Kidney (tissue), 14 donors: Measurements from ENCODE around the gene ESRRA. TPM values are rescaled to one million over a fixed set of nuclear protein-coding genes. Genes with fewer than 3 reads are reported as not detected.

Source experiments
- DNase-seq, 5 donors: peaks; one replicate each; pipeline ENCODE4 v3.0.0-alpha.2; 2013 to 2020
- FAIRE-seq: peaks from 2 replicates; lab custom pipeline; 2012; peaks lifted over from hg19 to GRCh38; lab: Jason Lieb, UNC
- H3K27ac ChIP-seq, 2 donors: one replicate each; pipeline ENCODE4 v1.7.0; 2013; ENCODE audit warnings: low read depth in 2 of 2, low read length in 2 of 2, inconsistent platforms in 1 of 2
- H3K27me3 ChIP-seq: one replicate; pipeline ENCODE4 v1.7.1; 2013; ENCODE audit warnings: low read length, inconsistent platforms; ENCODE audit not compliant: control insufficient read depth, insufficient read depth
- H3K36me3 ChIP-seq, 3 donors: one replicate each; pipeline versions ENCODE4 v1.7.0 to v1.7.1; 2013; ENCODE audit warnings: low read length in 3 of 3, control low read depth in 1 of 3, inconsistent platforms in 1 of 3; ENCODE audit not compliant: insufficient read depth in 3 of 3, control insufficient read depth in 2 of 3
- H3K4me1 ChIP-seq, 3 donors: one replicate each; pipeline versions ENCODE4 v1.7.0 to v1.7.1; 2013; ENCODE audit warnings: low read length in 3 of 3, inconsistent platforms in 1 of 3, low read depth in 1 of 3; ENCODE audit not compliant: control insufficient read depth in 2 of 3, insufficient read depth in 2 of 3
- H3K4me3 ChIP-seq, 3 donors: one replicate each; pipeline versions ENCODE4 v1.7.0 to v1.8.1; 2013; ENCODE audit warnings: low read length in 3 of 3, control low read depth in 1 of 3, inconsistent platforms in 1 of 3
- H3K9ac ChIP-seq, 3 donors: one replicate each; pipeline versions ENCODE4 v1.7.0 to v1.7.1; 2013; ENCODE audit warnings: low read length in 3 of 3, control low read depth in 1 of 3, inconsistent platforms in 1 of 3
- H3K9me3 ChIP-seq, 3 donors: one replicate each; pipeline versions ENCODE4 v1.7.0 to v1.7.1; 2013; ENCODE audit warnings: low read length in 3 of 3, control low read depth in 1 of 3, inconsistent platforms in 1 of 3; ENCODE audit not compliant: control insufficient read depth in 2 of 3, insufficient read depth in 1 of 3
- CTCF ChIP-seq: IDR thresholded peaks from 3 replicates; pipeline ENCODE4 v1.5.1; 2012; ENCODE audit warnings: mild to moderate bottlenecking, moderate library complexity, borderline replicate concordance; ENCODE audit not compliant: insufficient read depth; ENCODE audit errors: extremely low read depth
- intact Hi-C: fragments of 100-400 bp; cut with DNase I; formaldehyde crosslinking; loops from one replicate; pipeline ENCODE4 v1.11.1; 2022
- polyA plus RNA-seq: library from polyadenylated mRNA; stranded (reverse); fragments of 350-450 nt; fragmentation: Illumina TruSeq; extraction: RNeasy Lipid Tissue Mini Kit (QIAGEN cat#74804); gene quantifications from one replicate; pipeline ENCODE4 v1.2.3, GENCODE V29; 2014; ENCODE audit warnings: low read depth, low replicate concordance; ENCODE audit not compliant: insufficient read depth
- total RNA-seq: library from RNA; stranded (reverse); fragmentation: NEBNext Ultra II Directional; extraction: Animal tissue kit (Norgen Biotek cat#: 25700); gene quantifications from one replicate; pipeline ENCODE4 v1.2.1, GENCODE V29; 2021
- donor health status: control.
- donor health status: control.
- donor health status: control.
- donor health status: control.
- donor health status: control.
- donor health status: DM: yes; HTN: yes; CAD: no.
- donor health status: Normal renal cell carcinoma (clear cell type).

ESRRA gene
- total and polyA plus RNA-seq, 2 donors from 2014 or later: 59.7 to 117 TPM

- H3K9ac ChIP-seq: no peak overlapping the region
- FAIRE-seq (no peak), DNase-seq (no peak)
- no peak for TF ChIP-seq CTCF
- peaks cover 0 to 20% (median 4%) of the 10 kb centered on the region in 3 donors for H3K4me1 ChIP-seq
- H3K9me3 ChIP-seq: no peaks in the 10 kb centered on the region
- H3K27me3 ChIP-seq: peaks cover 10% of the 10 kb centered on the region
- intact Hi-C loops: no loop called here
- H3K4me3 ChIP-seq: no peak overlapping the region
- no peak overlapping the region for H3K27ac ChIP-seq
- H3K36me3 ChIP-seq: no peaks in the 10 kb centered on the region
Observed at GRCh38 chr11:64287676-64288352, 17.5 kb upstream of the ESRRA start.

DNA sequence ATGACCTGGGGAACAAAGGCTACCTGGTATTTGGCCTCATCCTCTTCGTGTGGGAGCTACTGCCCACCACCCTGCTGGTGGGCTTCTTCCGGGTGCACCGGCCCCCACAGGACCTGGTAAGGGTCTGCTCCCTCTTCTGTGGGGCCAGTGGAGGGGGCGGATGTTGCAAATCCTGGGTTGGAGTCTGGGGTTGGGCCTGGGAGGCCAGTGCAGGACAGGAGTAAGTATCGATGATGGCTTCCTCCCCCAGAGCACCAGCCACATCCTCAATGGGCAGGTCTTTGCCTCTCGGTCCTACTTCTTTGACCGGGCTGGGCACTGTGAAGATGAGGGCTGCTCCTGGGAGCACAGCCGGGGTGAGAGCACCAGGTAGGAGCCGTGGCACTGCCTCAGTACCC is 17.0 kb upstream of the ESRRA start:
- no peak for DNase-seq

GRCh38 chr11:64289002-64289564 is 16.2 kb upstream of the ESRRA start:
- H3K9me3 ChIP-seq: no peaks in the 10 kb centered on the region
- intact Hi-C loops: no loop called here
- no peak overlapping the region for H3K27ac ChIP-seq
- H3K27me3 ChIP-seq: peaks cover 14% of the 10 kb centered on the region
- TF ChIP-seq CTCF: no peak
- no peak overlapping the region for H3K4me3 ChIP-seq
- no peak overlapping the region for H3K9ac ChIP-seq
- no peaks in the 10 kb centered on the region for H3K36me3 ChIP-seq
- H3K4me1 ChIP-seq: peaks cover 0 to 12% (median 0%) of the 10 kb centered on the region in 3 donors
- no peak for FAIRE-seq
- DNase-seq: peak in 1 of 5 donors; percentile 50

More for the DNA sequence above, 17.0 kb upstream of the ESRRA start:
- no peaks in the 10 kb centered on the region for H3K36me3 ChIP-seq
- TF ChIP-seq CTCF: no peak
- H3K9me3 ChIP-seq: no peaks in the 10 kb centered on the region
- H3K4me3 ChIP-seq: no peak overlapping the region
- peaks cover 0 to 16% (median 2%) of the 10 kb centered on the region in 3 donors for H3K4me1 ChIP-seq
- no peak for FAIRE-seq
- H3K27ac ChIP-seq: no peak overlapping the region
- peaks cover 14% of the 10 kb centered on the region for H3K27me3 ChIP-seq
- intact Hi-C loops: no loop called here
- H3K9ac ChIP-seq: no peak overlapping the region
